Vagina (tissue), 2 donors: ENCODE data around the gene KLF6. TPM values are rescaled to one million over a fixed set of nuclear protein-coding genes. Genes with fewer than 3 reads are reported as not detected.
"Not testable (repeated sequence)": the region's sequence is repeated elsewhere in the genome, so short reads cannot be mapped to it uniquely, and the experiment has no call there.

Experiments used
- DNase-seq, 2 donors: peaks; one replicate each; pipeline ENCODE4 v3.0.0-alpha.2; 2017; ENCODE audit errors: extremely low spot score in 2 of 2
- H3K27ac ChIP-seq: fragments of 200-600 bp; sonication (generic); one replicate; pipeline ENCODE4 v1.5.1; 2019
- H3K27me3 ChIP-seq: fragments of 200-600 bp; sonication (generic); one replicate; pipeline ENCODE4 v1.5.1; 2019
- H3K36me3 ChIP-seq, 2 donors: fragments of 200-600 bp; sonication (generic); one replicate each; pipeline ENCODE4 v1.5.1; 2017 to 2019
- H3K4me1 ChIP-seq: fragments of 200-600 bp; sonication (generic); one replicate; pipeline ENCODE4 v1.5.1; 2019
- H3K4me3 ChIP-seq, 2 donors: fragments of 200-600 bp; sonication (generic); 1 replicate in 1 of 2; 2 replicates in 1 of 2; pipeline ENCODE4 v1.5.1; 2016 to 2019
- H3K9me3 ChIP-seq: fragments of 200-600 bp; sonication (generic); one replicate; pipeline ENCODE4 v1.5.1; 2019
- POLR2A ChIP-seq, 2 donors: fragments of 450-650 bp; IDR thresholded peaks; one replicate each; pipeline ENCODE4 v1.6.1; 2017; ENCODE audit warnings: antibody characterized with exemption in 2 of 2, mild to moderate bottlenecking in 2 of 2, moderate library complexity in 2 of 2
- POLR2AphosphoS5 ChIP-seq, 2 donors: sonication (generic); formaldehyde crosslinking; IDR thresholded peaks; one replicate each; pipeline ENCODE4 v1.9.0; 2017; ENCODE audit warnings: antibody characterized with exemption in 2 of 2, mild to moderate bottlenecking in 2 of 2, low read depth in 1 of 2; ENCODE audit not compliant: insufficient read depth in 1 of 2
- intact Hi-C: fragments of 100-400 bp; cut with DNase I; formaldehyde crosslinking; loops from one replicate; pipeline ENCODE4 v1.15.1; 2023
- total RNA-seq: library from RNA; depleted of rRNA; stranded (reverse); fragments of >200 nt; gene quantifications from one replicate; pipeline ENCODE4 v1.2.3, GENCODE V29; 2016
- TF ChIP-seq, protein P1 (sequence below), 3 experiments: fragments of 450-650 bp in 2 of 3; fragments of 200-600 bp in 1 of 3; sonication (generic) in 1 of 3; IDR thresholded peaks; one replicate each; pipeline ENCODE4 v1.5.1; 2017 to 2019; ENCODE audit warnings: antibody characterized with exemption in 3 of 3, mild to moderate bottlenecking in 2 of 3, moderate library complexity in 2 of 3

Gene KLF6
- total RNA-seq, 1 donor from 2014 or later, result 145 TPM

DNA sequence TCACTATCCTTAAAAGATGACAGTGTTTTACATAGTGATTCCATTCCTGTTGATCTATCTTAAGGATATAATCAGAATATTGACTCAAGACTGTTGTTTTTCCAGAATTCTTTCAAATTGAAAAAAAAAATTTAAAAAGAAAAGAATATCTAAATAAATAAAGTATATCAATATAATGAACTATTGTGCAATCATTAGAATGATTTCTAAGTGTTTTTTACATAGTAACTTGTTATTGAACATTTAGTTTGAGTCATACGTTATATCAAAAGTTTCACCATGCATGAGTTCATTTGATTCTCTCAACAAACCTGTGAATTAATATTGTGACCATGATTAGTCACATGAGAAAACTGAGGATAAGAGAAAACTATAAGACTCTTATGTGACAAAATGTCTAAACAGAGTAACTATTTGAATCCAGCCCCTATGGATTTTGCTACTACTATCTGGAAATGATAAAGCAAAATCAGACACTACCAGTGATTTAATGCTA lies 46.1 kb downstream of the KLF6 start:
- Histone ChIP-seq H3K27me3 (no peaks in the 10 kb centered on the region), H3K4me3 (no peak overlapping the region), H3K4me1 (no peaks in the 10 kb centered on the region), H3K36me3 (no peaks in the 10 kb centered on the region), H3K9me3 (no peaks in the 10 kb centered on the region), H3K27ac (no peak overlapping the region)
- intact Hi-C loops, result no loop called here
- TF ChIP-seq POLR2A (IDR thresholded peaks at IDR 0.05), result no peak
- TF ChIP-seq POLR2AphosphoS5 (IDR thresholded peaks at IDR 0.05; ENCODE audit: insufficient read depth in 1 of 2, low read depth in 1 of 2), result no peak
- TF ChIP-seq, protein P1, sequence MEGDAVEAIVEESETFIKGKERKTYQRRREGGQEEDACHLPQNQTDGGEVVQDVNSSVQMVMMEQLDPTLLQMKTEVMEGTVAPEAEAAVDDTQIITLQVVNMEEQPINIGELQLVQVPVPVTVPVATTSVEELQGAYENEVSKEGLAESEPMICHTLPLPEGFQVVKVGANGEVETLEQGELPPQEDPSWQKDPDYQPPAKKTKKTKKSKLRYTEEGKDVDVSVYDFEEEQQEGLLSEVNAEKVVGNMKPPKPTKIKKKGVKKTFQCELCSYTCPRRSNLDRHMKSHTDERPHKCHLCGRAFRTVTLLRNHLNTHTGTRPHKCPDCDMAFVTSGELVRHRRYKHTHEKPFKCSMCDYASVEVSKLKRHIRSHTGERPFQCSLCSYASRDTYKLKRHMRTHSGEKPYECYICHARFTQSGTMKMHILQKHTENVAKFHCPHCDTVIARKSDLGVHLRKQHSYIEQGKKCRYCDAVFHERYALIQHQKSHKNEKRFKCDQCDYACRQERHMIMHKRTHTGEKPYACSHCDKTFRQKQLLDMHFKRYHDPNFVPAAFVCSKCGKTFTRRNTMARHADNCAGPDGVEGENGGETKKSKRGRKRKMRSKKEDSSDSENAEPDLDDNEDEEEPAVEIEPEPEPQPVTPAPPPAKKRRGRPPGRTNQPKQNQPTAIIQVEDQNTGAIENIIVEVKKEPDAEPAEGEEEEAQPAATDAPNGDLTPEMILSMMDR (IDR thresholded peaks at IDR 0.05), result no peak
- DNase-seq, result no peak

DNA sequence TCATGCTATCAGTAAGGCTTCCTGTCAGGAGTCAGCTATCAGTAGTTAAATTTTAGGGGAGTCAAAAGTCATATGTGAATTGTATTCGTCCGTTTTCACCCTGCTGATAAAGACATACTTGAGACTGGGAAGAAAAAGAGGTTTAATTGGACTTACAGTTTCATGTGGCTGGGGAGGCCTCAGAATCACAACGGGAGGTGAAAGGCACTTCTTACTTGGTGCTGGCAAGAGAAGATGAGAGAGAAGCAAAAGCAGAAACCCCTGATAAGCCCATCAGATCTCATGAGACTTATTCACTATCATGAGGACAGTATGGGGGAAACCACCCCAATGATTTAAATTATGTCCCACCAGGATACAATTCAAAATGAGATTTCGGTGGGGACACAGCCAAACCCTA lies 47.1 kb downstream of the KLF6 start:
- TF ChIP-seq POLR2AphosphoS5 (IDR thresholded peaks at IDR 0.05; ENCODE audit: insufficient read depth in 1 of 2, low read depth in 1 of 2) (no peak), POLR2A (IDR thresholded peaks at IDR 0.05) (no peak)
- TF ChIP-seq, protein P1 (IDR thresholded peaks at IDR 0.05), result no peak
- intact Hi-C loops, result no loop called here
- no peaks in the 10 kb centered on the region for H3K4me1 ChIP-seq
- no peak overlapping the region for H3K27ac ChIP-seq
- DNase-seq, result no peak
- H3K36me3 ChIP-seq, result no peaks in the 10 kb centered on the region
- no peak overlapping the region for H3K4me3 ChIP-seq
- H3K9me3 ChIP-seq, result no peaks in the 10 kb centered on the region
- H3K27me3 ChIP-seq, result no peaks in the 10 kb centered on the region

DNA sequence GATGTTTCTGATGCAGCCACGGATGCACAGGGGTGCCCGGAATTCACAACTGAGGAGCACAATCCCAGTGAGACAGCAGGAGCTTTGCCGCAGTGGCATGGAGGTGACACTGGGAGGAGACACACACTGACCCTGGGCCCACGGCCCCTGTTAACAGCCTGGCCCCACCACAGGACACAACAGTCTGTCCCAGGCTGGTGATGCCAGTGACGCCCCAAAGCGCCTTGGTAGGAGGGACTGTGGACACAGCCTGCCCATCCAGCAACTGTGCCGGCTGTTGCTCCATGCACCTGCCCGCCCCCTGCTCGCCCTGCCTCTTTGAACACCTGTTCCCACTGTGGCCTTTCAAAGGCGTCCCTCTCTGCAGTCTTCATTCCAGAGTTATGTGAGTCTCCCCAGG lies 49.8 kb downstream of the KLF6 start:
- Histone ChIP-seq H3K4me3 (no peak overlapping the region), H3K4me1 (no peaks in the 10 kb centered on the region), H3K36me3 (no peaks in the 10 kb centered on the region), H3K27me3 (no peaks in the 10 kb centered on the region), H3K9me3 (no peaks in the 10 kb centered on the region), H3K27ac (no peak overlapping the region)
- TF ChIP-seq, protein P1 (IDR thresholded peaks at IDR 0.05), result no peak
- TF ChIP-seq POLR2A (IDR thresholded peaks at IDR 0.05) (no peak), POLR2AphosphoS5 (IDR thresholded peaks at IDR 0.05; ENCODE audit: insufficient read depth in 1 of 2, low read depth in 1 of 2) (no peak)
- intact Hi-C loops, result no loop called here
- no peak for DNase-seq

DNA sequence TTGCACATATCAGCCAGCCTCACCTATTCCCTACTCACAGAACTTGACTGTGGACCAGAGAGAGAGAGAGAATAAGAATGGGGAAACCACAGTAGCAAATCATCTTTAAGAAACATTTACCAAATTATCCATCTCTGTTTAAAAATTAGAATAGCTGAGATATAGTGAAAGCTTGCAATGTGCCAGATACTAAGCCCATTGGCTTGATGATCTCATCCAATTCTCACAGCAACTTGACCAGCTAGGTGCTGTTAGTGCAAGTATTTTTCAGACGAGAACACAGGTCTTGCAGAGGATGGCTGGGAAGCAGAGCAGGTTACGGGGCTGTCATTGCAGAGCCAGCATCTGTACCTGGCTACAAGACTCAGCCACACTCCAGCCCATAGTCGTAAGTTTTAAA lies 50.9 kb downstream of the KLF6 start:
- Histone ChIP-seq H3K27me3 (no peaks in the 10 kb centered on the region), H3K4me1 (no peaks in the 10 kb centered on the region), H3K27ac (no peak overlapping the region), H3K4me3 (no peak overlapping the region), H3K9me3 (no peaks in the 10 kb centered on the region), H3K36me3 (no peaks in the 10 kb centered on the region)
- TF ChIP-seq POLR2AphosphoS5 (IDR thresholded peaks at IDR 0.05; ENCODE audit: insufficient read depth in 1 of 2, low read depth in 1 of 2) (no peak), POLR2A (IDR thresholded peaks at IDR 0.05) (no peak)
- TF ChIP-seq, protein P1 (IDR thresholded peaks at IDR 0.05), result no peak
- no peak for DNase-seq
- intact Hi-C loops, result no loop called here

DNA sequence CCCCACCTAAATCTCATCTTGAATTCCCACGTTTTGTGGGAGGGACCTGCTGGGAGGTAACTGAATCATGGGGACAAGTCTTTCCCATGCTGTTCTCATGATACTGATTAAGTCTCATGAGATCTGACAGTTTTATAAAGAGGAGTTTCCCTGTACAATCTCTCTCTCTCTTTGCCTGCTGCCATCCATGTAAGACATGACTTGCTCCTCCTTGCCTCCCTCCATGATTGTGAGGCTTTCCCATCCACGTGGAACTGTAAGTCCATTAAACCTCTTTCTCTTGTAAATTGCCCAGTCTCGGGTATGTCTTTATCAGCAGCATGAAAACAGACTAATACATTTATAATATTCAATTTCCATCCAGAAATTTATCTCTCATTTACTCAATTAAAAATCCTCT lies 52.8 kb downstream of the KLF6 start:
- intact Hi-C loops, H3K9me3 ChIP-seq, H3K27me3 ChIP-seq, H3K36me3 ChIP-seq, DNase-seq, H3K4me1 ChIP-seq, H3K4me3 ChIP-seq, H3K27ac ChIP-seq: not testable (repeated sequence)
